GM19035 (cell line): Measurements from ENCODE around the gene ATP5F1B.
"Not testable (repeated sequence)": the region's sequence is repeated elsewhere in the genome, so short reads cannot be mapped to it uniquely, and the experiment has no call there.

ENCODE experiments used
- ATAC-seq: cut with Tn5 transposase; IDR thresholded peaks from one replicate; pipeline ENCODE4 v1.9.1; 2021; ENCODE audit not compliant: unreplicated experiment

ATP5F1B gene

GRCh38 chr12:56653781-56654180 is 8.0 kb upstream of the ATP5F1B start:
- not testable (repeated sequence) for ATAC-seq

DNA sequence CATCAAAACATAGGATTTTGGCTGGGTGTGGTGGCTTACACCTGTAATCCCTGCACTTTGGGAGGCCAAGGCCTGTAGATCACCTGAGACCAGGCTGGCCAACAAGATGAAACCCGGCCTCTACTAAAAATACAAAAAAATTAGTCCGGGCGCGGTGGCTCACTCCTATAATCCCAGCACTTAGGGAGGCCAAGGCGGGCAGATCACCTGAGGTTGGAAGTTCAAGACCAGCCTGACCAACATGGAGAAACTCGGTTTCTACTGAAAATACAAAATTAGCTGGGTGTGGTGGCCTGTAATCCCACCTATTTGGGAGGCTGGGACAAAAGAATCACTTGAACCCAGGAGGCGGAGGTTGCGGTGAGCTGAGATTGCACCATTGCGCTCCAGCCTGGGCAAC is 2.2 kb upstream of the ATP5F1B start:
- ATAC-seq: not testable (repeated sequence)

DNA sequence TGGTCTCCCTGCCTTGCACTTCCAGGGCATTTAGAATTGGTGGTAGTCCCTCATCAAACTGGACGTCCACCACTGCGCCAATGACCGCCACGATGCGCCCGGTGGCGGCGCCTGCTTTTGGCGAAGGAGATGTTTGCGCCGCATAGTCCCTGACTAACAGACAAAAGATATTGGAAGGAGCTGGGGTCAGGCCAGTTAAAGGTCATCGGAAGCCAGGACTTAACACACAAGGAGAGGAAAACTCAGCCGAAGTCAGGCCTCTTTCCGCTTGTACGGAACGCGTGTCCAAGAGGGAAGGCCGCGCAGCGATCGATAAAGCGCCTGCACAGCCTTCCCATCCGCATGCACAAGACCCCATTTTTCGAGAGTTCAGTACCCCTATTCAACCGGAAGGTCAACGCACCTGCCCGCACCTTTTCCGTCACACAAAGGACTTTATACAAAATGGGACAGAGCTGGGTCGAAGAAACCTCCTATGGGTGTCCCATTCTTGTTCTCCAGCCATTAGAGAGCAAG is 525 bp downstream of the ATP5F1B start:
- peak; percentile 0 for ATAC-seq

DNA sequence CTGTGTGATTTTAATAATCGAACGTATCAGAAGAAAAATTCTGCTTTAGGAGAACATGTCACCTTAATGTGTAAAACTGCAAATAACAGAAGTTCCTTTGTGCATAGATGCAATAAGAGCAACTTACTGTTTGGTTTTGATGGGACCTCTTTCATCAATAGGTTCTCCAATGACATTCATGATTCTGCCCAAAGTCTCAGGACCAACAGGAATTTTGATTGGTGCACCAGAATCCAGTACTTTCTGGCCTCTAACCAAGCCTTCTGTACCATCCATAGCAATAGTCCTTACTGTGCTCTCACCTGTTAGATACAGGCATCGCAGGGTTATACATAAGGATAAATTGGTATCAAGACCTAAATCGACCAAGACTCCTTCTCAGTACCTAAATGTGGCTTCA is 1.1 kb downstream of the ATP5F1B start:
- no peak for ATAC-seq

DNA sequence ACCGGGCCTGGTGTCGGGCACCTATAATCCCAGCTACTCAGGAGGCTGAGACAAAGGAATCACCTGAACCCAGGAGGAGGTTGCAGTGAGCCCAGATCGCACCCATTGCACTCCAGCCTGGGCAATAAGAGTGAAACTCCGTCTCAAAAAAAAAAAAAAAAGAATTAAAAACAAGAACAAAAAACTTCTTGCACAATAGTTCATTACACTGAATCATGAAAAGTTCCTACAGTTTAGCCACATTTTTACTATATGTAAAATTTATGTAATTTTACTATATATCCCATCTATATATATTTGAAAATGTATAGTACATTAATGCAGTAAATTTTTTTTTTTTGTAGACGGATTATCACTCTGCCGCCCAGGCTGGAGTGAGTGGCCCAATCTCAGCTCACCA is 4.6 kb downstream of the ATP5F1B start:
- no peak for ATAC-seq

- ATAC-seq: no peak
Observed at GRCh38 chr12:56637621-56638020, 8.2 kb downstream of the ATP5F1B start.

- peak; percentile 50 for ATAC-seq
Observed at GRCh38 chr12:56636675-56637540, 8.9 kb downstream of the ATP5F1B start.

DNA sequence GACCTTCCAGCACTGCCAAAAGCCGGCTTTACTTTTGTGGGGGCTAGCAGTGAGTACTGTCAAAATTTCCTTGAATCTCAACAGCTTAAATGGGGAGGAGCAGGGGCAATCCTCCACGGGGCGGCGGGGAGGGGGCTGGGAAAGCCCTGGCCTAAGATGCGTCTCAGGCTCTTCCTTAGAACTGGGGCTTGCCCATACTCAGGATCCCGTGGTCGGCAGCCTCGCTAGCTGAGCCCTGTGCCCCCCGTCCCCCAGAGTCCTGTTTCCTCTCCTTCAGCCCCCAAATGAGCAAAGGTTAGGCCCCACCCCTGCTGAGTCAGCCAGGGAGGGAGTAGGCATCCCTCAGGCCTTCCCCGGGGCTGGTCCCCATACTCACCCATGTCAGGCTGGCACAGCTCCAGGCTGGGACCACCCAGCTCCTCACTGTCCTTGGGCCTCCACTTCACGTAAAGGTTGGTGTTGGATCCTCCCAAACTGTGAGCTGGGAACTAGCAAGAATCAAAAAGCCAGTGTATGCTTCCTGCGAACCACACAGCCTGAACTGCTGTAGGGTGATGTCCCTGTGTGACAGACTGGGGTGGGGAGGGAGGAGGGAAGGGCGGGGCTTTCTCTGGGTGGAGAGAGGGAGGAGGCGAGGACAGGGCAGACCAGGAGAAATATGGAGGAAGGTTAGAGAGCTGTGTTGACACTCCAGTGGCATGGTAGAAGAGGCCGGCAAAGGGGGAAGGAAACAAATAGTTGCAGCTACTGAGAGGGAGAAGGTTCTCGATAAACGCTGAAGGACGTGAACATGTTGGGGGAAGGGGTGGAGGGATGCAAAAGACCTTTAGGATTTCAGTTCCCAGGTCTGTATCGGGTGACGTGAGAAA is 9.7 kb downstream of the ATP5F1B start:
- ATAC-seq: peak; percentile 39

DNA sequence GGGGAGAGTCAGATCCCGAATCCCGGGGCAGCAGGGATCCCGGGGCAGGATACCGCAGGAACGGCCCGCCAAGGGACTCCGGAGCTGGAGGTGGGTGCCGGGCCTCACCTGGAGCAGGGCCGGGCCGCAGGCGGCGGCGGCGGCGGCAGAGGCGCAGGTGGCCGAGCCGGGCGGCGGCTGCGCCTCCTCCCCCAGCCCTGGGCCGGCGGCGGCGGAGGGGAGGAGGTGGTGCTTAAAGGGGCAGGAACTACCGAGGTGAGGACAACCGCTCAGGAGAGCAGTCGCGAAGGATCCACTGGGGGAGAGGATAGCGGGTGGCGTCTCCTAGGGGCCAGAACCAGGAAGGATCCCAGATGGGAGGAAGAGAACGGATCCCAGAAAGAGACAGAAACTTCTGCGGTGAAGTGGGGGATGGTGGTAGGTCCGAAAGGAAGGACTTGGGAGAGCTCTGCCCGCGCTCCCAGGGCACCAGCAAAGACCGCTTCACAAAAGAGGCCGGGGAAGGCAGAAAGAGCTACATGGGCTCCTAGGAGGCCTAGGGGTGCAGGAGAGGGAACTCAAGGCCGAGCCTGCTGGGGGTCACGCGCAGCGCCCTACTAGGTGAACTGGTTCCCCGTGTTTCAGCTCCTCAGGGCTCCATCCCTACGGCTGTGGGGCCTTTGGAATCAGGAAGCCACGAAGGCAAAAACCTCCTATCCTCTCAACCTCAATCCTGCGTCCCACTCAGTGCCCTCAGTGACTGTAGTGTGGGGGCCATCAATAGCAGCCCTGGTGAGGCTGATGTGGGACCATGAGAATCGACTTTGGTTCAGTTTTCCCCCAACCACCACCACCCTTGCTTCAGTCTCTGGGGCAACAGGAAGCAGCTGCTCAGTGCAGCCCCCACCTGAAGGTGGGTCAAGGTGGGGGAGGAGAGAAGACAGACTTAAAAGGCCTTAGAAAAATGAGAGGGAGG is 10.7 kb downstream of the ATP5F1B start:
- ATAC-seq: peak; percentile 27

GRCh38 chr12:56634242-56634836 is 11.4 kb downstream of the ATP5F1B start:
- ATAC-seq: no peak

DNA sequence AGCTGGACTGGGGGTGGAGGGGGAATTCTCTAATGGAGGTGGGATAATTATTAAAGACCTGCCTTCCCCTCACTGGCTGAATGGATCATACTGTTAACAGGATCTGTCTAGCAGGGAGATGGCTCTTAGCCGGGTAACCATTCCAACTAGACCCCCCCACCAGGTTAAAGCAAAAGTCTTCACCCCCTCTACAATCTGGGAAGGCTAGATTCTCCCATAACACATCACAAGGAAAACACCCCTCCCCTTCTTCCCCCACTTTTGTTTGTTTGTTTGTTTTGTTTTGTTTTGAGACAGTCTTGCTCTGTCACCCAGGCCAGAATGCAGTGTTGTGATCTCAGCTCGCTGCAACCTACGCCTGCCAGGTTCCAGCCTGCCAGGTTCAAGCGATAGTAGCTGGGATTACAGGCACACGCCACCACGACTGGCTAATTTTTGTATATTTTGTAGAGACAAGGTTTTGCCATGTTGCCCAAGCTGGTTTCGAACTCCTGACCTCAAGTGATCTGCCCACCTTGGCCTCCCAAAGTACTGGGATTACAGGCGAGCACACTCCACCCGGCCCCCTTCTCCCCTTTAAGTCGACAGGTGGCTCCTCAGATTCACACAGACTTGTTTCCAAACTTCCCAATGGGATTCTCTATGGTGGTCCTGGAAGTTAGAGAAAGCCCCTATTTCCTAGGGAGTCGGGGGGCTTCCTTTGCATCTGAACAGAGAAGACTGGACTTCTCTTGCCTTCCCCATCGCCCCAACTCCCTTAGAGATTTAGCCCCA is 12.1 kb downstream of the ATP5F1B start:
- ATAC-seq: no peak

- ATAC-seq: no peak
Observed at GRCh38 chr12:56632701-56633467, 12.9 kb downstream of the ATP5F1B start.

- ATAC-seq: no peak
Observed at GRCh38 chr12:56631790-56632700, 13.7 kb downstream of the ATP5F1B start.

GRCh38 chr12:56630180-56630632 is 15.6 kb downstream of the ATP5F1B start, which contains the start of gene BAZ2A:
TSS of gene BAZ2A (minus strand) at chr12:56630326. CDS start at chr12:56617530, 12,796 bp downstream.
- peak; percentile 62 for ATAC-seq

GRCh38 chr12:56629459-56630179 is 16.2 kb downstream of the ATP5F1B start:
- ATAC-seq: no peak

DNA sequence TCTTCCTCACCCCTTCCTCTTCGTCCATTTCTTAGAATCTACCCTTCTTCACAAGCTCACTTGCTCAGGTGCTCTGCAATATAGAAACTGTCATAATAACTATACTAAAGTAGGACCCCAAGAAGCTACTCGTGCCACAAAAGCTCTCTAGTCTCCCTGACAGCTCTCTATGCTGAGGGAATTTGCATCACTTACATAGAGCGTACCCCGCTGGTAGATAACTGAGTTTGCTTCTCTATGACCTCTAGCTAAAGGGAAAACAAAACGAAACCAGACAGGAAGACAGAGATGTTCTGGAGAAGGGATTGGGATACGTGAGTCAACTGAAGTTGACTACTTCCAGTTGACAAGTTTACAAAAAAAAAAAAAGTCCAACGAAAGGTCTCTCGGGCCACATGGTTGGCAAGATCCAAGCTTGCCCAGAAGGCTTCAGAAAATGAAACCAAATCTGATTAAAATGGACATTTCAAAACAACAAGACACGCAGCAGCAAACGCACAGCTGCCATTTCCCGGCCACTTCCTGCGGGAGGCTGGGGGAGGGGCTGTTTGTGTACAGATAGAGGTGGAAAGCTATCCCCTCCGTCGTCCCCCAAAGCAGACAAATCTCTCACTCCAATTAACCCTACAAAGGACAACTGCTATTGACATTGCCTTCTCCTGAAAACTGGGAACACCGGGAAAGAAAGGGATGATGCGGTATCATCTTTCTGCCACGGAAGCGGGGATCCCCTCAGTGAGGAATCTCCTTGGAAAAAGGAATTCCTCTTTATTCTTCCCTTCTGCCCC is 16.9 kb downstream of the ATP5F1B start:
- no peak for ATAC-seq
